HG03103 (cell line): ENCODE results near the gene ZNF428.
"Not testable (repeated sequence)": the region's sequence is repeated elsewhere in the genome, so short reads cannot be mapped to it uniquely, and the experiment has no call there.

Source experiments
- ATAC-seq: cut with Tn5 transposase; IDR thresholded peaks from one replicate; pipeline ENCODE4 v1.9.1; 2021; ENCODE audit warnings: low read depth; ENCODE audit not compliant: unreplicated experiment

The ZNF428 gene

DNA sequence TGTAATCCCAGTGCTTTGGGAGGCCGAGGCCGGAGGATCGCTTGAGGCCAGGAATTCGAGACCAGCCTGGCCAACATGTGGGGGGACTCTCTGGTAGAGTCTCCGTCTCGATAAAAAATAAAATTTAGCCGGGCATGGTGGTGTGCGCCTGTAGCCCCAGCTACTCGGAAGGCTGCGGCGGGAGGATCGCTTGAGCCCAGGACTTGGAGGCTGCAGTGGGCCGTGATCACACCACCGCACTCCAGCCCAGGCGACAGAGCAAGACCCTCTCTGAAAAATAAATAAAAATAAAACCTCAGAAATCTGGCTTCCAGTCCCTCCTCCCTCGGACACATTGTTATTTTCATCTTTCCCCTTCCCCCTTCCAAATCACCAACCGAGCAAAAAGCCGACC is 23.8 kb downstream of the ZNF428 start:
- no peak for ATAC-seq

DNA sequence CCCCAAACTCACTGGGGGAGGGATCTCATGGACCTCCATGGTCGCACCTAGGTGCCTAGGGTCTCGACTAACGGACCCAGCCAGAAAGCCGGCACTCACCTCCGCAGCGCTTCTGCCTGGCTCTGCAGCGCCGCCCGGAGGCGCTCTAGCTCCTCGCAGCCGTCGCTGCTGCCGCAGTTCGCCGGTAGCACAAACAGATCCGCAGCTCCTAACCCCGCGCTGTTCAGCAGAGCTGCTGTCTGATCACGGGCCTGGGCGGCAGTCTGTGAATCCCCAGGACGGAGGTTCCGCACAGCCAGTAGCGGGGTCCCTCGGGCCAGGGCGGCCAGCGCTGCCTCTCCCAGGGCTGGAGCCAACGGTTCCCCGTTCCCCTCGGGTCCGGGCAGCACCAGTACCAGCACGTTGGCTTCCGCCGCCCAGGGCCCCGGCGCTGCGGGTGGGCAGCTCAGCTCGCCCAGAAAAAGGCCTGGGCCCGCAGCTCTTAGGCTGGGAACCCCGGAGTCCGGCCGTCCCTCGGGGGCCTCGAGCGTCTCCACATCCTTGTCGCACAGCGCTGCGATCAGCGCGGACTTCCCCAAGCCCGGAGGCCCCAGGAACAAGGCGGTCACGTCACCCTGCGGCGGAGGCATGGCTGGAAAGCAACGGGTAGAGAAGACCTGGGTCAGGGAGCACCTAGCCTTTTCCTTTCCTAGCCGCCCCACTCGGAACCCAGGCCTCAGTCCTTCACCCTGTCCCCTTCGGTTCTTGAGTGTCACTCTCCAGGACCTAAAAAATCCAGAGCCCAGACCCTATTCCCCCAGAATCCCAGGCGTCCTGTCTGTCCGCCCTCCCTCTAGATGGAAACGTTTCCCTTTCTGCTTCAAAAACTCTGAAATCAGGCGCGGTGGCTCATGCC is 24.5 kb downstream of the ZNF428 start:
- ATAC-seq = no peak

DNA sequence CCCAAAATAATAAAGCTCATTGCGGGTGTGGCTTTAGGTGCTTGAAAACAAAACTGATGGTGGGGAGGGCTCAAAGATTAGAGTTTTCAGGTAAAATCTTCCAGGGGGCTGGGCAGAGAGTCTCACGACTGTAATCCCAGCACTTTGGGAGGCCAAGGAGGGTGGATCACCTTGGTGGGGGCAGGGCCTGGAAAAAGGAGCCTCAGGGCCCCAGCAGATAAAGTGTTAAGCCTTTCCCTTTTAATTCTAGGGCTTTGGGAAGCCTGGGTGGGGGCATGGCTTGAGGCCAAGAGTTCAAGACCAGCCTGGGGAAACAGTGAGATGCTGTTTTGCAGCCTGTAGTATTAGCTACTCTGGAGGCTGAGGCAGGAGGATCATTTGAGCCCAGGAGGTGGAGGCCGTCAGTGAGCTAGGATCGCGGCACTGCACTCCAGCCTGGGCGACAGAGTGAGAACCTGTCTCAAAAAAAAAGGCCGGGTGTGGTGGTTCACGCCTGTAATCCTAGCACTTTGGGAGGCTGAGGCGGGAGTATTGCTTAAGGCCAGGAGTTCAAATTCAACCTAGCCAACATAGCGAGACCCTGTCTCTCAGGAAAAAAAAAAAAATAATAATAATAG is 25.2 kb downstream of the ZNF428 start:
- ATAC-seq = no peak

DNA sequence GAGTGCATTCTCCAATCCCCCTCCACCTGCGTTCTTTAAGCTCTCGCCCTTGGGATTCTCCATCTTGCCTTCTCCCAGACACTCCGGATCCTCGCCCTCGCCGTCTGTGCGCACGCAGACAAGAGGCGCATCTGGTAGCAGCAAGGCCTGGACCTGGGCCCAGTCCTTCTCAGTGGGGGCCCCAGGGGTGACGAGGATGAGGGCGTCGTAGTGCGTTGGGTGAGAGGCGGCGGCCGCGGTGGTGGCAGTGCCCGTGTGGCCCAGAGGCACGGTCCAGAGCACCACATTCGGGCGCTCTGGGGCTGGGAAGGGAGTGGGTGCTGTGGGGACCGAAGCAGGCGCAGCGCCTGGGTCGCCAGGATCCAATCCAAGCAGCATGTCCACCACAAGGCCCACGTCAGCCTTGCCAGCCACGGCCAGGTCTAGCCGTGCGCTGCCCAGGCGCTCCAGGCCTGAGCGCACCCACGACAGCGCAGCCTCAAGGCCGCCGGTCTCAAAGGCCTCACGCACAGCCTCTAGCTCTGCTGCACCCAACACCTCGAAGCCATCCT is 26.6 kb downstream of the ZNF428 start:
- no peak for ATAC-seq

DNA sequence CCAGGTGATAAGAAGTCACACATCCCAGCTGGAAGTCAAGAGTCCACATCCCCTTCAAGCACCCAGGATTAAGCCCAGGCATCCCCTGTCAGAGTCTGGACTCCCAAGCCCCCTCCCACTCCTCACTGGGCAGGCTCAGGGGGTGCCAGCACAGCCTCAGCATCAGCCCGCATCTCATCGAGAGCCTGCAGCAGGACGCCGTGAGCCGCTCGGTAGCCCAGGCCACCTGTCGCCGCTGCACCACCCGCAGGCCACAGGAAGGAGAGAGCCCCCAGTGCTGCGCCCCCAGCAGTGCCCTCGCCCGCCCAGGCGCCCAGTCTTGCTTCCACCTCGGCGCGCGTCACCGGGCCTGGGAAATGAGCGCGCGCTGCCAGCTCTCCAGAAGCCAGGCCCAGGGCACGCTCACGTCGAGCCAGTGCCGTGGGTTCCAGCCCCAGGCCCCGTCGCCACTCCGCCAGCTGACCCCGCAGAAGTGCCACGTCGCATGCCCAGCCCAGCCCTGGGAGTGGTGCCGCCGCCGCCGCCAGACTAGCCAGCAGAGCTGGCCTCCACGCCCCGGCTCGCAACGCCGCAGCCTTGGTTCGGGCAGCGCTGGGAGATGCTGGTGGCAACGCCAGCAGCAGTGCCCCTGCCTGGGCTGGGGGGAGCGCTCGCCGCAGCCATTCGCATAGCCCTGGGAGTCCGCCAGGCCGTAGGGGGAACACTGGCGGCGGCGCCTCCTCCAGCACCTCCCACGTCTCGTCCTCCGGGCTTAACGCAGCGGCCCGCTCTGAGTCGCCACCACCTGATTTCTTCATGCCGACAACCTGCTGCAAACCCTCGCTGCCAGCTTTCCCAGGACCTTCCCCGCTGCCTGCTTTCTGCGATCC is 27.3 kb downstream of the ZNF428 start:
- ATAC-seq = no peak

DNA sequence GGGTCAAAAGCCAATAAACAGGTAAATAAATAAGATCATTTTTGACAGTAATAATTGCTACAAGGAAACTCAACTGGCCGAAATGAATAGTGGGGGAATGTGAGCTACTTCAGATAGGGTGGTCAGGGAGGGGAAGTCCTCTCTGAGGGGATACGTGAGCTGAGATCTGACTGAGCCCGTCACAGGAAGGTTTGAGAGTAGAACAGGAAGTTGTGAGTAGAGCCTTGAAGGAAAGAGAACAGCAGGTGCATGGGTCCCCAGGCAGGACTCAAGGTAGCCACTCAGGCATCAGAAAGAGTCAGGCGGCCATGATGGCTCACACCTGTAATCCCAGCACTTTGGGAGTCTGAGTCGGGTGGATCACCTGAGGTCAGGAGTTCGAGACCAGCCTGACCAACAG is 29.8 kb downstream of the ZNF428 start:
- ATAC-seq = no peak

DNA sequence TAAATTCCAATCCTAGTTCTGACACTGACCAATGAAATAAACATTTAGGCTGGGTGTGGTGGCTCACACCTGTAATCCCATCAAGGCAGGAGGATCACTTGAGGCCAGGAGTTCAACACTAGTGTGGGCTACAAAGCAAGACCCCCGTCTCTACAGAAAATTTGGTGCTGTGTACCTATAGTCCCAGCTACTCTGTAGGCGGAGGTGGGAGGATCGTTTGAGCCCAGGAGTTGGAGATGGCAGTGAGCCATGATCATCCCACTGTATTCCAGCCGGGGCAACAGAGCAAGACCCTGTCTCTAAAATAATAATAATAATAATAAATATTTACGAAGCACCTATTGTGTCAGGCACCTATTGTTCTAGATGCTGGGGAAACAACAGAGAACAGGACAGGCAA is 30.2 kb downstream of the ZNF428 start:
- no peak for ATAC-seq

DNA sequence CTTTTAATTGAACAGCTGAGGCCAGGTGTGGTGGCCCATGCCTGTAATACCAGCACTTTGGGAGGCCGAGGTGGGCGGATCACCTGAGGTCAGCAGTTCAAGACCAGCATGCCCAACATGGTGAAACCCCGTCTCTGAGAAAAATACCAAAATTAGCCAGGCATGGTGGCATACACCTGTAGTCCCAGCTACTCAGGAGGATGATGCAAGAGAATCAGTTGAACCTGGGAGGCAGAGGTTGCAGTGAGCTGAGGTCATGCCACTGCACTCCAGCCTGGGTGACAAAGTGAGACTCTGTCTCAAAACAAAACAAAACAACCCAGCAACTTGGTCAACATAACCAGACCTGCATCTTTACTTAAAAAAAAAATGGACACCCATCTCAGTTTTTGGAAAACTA is 32.4 kb downstream of the ZNF428 start:
- ATAC-seq = not testable (repeated sequence)

DNA sequence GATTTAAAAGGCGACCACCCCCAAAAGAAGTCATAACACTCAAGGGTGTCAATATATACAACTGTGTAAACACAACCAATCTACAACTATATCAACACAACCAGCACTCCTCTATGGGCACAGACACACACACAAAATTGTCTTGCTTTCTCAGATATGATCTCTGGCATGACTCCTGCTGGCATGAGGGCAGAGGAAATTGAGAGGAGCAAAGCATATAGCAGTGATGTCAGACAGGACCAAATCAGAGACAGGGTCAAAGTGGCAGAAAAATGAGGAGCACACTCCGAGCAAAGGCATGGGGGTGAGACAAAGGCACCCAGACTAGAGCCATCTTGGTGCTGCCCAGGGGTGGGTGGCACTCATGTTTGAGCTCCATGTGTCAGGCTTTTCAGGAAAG is 33.1 kb downstream of the ZNF428 start:
- no peak for ATAC-seq

DNA sequence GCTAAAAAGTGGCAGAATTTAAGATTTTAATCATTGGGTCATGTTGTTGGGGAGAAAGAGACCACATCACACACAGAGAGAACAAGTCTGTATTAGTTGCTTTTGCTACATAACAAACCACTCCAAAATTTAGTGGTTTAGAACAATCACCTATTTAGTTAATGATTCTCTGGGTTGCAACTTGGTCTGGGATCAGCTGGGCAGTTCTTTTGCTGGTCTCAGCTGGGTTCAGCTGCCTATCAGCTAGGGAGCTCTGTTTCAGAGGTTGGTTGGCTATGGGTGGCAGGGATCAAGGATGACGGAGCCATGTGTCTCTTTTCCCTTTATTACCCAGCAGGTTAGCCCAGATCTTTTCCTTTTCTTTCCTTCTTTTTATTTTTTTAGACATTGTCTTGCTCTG is 34.9 kb downstream of the ZNF428 start:
- ATAC-seq = no peak

DNA sequence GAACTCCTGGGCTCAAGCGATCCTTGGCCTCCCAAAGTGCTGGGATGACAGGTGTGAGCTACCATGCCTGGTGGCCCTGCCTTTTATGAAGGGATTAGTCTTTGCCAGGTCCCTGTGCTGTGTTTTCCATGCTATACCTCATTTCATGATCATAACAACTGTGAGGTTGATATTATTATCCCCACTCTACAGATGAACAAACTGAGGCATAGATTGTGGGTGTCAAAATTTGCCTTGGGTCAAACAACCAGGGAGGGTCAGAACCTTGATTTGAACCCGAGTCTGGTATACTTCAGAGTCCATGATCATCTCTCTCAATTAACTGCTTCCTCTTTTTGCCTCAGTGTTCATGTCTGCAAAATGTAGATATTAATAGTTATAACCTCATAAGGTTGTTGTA is 36.9 kb downstream of the ZNF428 start:
- no peak for ATAC-seq

DNA sequence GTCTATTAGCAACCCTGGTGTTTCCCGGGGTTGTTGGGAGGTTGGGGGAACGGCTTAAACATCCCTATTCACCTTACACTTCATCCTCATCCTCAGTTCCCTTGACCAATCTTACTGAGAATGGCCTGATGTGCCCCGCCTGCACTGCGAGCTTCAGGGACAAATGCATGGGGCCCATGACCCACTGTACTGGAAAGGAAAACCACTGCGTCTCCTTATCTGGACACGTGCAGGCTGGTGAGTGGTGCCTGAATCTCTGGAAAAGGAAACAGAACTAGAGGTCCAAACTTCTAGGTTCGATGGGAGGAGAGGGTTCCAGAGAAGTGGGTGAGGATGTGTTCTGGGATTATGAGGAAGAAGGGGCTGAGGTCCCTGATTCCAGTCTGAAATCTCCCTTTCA is 38.0 kb downstream of the ZNF428 start:
- no peak for ATAC-seq

DNA sequence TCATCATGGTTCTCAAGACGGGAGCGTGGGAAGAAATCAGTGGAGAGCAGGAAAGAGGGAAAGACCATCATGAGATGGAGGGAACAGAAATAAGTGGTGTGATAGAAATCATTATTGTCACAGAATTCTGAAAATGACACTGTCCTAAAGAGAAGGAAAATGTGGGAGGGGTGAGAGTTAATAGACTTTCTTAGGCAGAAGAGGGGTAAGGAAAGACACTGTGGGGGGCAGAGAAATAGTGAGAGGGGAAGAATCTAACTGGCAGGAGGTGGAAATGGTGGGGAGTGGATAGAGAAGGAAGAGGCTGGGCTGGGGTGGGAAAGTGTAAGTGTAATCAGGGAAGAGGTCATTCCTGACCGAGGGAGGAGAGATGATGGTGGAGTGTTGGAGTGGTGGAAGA is 40.6 kb downstream of the ZNF428 start:
- ATAC-seq = no peak

DNA sequence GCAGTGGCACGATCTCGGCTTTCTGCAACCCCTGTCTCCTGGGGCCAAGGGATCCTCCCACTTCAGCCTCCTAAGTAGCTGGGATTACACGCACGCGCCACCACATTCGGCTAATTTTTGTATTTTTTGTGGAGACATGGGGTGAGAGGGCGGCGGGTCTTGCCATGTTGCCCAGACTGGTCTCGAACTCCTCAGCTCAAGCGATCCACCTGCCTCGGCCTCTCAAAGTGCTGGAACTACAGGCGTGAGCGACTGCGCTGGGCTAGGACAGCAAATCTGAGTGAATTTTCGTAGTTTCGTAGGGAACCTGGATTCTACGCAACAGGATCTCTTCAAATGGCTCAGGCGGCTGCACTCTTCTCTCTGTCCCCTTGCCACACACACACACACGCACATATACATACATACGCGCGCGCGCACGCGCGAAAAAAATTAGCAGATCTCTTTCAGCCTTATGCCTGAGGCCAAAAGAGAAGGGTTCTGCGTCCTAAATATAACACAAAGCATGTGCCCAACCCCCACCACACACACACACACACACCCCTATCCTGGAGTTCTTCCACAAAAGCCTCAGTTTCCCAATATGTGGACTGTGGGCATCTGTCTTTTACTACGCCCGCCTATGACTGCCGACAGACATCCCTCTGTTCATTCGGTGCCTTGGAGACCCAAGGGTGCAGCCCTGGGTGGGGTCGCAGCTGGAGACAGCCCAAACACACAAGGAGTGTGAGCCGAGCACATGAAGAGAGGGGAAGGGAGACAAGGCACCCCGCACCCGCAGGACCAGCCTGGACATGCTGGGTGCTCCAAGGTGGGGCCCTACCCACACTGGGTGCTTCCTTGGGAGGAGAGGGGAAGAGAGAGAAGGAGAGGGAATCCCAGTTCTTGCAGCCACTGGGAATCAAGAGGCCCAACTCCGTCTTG is 43.2 kb downstream of the ZNF428 start:
- ATAC-seq = no peak

DNA sequence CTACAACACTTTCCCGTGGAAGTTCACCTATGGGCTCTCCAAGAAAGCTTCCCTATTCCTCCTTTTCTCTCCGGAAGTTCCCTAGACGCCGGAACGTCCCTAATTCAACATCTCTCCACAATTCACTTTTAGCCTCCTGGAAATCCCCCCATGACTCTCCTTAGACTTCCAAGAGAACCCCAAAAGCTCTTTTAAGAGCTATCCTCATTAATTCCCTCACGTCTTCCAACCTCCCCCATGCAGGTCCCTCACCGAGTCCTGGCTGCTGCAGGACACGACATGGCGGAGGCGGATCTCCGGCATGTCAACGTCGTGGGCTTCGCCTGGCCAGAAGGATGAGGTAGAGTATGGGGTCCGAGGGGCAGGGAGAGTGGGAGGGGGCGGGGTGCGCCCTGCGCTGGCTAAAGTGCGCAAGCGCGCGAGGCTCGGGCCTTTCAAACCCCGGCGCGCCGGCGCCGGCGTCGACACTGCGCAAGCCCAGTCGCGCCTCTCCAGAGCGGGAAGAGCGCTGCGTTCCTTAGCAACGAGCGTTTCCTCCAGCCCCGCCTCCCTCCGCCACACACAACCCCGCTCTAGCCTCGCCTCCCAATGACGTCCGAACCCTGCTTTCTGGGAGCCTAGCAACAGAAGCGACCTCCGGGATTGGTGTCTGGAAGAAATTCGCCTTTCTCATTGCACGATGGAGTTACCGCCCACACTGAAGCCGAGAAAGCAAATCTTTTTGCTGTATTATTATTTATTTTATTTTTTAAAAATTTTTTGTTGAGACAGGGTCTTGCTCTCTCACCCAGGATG is 44.1 kb downstream of the ZNF428 start, which contains the start of the genes PINLYP and XRCC1:
TSS of gene PINLYP (plus strand) at position 646 of the 795 bp plus-strand sequence. CDS start 1,391 bp downstream, outside the sequence.
TSS of gene XRCC1 (minus strand) at position 372 of the 795 bp plus-strand sequence. CDS start at position 303, 69 bp downstream.
- peak; percentile 96 for ATAC-seq

DNA sequence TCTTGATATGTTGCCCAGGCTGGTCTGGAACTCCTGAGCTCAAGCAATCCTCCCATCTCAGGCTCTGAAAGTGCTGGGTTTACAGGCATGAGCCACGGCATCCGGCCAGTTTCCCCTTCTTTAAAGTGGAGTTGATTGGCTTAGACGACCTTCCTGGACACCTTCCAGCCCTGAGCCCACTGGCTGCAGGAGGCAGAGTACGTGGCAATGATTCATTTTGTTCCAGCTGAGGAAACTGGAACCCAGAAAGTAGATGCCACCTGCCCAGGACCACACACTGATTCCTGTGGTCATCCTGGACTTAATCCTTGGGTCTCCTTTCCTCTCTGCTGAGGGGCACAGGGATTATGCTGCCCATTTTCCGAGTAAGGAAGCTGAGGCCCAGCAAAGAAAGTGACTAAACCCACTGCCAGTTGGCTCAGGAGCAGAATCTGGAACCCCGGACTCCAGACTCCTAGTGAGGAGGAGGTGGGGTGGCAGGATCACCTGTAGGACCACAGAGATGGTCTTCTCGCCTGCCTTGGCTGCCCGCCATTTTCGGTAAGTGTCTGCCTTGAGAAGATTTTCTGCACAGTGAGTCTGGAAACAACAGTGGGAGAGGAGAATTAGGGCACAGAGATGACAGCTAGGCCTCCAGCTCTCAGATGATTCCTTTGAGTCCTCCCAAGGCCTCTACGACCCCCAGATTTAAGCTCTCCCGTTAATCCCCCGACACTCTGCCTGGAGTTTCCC is 44.8 kb downstream of the ZNF428 start:
- no peak for ATAC-seq

DNA sequence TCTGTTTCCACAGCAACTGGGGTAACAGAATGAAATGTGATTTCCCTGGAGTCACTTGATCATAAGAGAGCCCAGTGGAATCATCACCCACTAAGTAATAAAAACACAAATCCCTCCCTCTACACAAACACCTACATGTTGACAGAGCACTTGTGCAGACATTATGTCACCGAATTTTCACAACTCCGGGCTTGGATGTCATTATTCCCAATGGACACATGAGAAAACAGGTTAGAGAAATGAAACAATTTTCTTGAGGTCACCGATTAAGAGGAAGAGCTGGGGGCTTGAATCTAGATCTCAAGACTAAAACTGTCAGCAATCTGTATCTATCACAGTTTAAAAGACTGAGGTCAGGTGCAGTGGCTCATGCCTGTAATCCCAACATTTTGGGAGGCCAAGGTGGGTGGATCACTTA is 47.2 kb downstream of the ZNF428 start:
- ATAC-seq = no peak

DNA sequence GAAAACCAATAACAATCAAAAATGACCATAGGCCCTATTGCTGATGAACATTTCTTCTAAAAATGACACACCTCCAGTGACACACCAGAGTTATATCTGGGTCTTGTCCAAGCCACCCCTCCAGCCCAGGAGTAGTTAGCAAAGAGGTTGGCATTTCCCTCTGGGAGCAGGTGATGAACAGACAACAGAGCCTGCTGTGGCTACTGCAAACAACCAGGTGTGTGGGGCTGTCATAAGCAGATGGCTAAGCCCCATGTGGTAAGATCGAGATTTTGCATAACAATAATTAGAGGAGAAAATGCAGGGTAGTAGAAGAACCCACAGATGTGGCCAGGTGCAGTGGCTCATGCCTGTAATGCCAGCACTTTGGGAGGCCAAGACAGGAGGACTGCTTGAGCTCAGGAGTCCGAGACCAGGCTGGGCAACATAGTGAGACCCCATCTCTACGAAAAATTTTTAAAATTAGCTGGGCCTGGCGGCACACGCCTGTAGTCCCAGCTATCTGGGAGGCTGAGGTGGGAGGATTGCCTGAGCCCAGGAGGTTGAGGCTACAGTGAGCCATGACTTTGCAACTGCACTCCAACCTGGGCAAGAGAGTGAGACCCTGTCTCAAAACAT is 49.1 kb downstream of the ZNF428 start:
- no peak for ATAC-seq
